ENCODE data around the gene NANOGP8.

The NANOGP8 gene

DNA sequence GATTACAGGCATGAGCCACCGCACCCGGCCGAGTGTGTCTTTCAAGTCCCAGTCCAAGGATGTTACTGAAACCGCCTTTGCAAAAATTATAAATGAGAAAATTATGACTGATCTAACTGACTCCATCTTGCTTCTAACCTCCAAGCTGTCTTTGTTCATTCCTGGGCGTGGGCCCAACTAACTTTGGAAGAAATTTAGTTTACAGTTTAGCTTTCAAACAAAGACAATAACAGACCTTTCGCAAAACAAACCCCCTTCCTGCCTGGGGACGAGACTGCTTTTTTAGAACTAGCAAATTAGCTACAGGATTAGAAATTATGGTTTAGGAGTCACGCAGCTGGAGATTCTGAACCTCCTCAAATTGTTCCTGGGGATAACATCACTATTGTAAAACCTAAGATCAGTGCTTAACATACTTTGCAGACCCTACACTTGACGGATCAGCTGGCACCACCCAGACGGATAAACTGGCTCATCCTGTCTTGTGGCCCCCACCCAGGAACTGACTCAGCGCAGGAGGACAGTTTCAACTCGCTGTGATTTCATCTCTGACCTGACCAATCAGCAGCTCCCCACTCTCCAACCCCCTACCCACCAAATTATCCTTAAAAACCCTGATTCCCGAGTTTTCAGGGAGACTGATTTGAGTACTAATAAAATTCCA, 23.8 kb downstream of the NANOGP8 start:
- DNase-seq (ENCODE audit: low read depth, low spot score): peak; percentile 65

DNA sequence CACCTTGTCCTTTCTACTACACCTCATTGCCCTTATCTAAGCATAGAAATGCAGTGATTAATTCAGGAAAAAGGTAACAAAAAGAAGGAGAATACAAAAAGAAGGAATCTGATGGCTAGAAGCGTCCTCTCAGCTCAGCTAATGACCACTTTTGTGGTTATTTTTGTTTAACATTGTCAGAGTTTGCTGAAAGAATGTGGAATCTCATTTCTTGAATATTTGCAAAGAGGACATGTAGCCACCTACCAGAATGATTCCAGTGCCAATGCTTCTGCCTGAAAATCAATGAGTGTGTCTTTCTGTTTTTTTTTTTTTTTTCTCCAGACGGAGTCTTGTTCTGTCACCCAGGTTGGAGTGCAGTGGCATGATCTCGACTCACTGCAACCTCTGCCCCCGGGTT, 24.5 kb downstream of the NANOGP8 start:
- no peak for DNase-seq (ENCODE audit: low read depth, low spot score)

DNA sequence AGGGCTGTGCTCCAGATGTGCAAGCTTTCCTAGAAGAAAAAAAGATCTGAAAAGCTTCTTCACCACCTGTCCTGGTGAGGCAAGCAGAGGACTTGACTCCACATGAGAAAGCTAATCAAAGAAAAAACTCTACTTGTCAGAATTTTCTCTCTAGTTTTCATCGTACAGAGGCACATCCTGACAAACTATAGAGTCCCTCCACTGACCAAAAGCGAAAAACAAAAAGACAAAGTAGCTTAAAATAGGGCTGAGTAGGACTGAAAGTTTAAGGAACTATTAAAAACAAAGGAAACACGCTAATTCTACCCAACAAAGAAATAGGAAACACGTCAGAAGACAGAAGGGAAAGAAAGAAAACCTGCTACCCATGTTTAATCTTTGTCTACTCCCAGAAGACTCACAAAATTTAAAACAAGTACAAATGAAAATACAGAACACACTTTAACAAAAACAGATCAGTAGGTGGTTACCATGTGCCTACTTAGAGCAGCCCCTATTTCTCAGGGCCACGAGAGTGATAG, 26.5 kb downstream of the NANOGP8 start:
- no peak for DNase-seq (ENCODE audit: low read depth, low spot score)

DNA sequence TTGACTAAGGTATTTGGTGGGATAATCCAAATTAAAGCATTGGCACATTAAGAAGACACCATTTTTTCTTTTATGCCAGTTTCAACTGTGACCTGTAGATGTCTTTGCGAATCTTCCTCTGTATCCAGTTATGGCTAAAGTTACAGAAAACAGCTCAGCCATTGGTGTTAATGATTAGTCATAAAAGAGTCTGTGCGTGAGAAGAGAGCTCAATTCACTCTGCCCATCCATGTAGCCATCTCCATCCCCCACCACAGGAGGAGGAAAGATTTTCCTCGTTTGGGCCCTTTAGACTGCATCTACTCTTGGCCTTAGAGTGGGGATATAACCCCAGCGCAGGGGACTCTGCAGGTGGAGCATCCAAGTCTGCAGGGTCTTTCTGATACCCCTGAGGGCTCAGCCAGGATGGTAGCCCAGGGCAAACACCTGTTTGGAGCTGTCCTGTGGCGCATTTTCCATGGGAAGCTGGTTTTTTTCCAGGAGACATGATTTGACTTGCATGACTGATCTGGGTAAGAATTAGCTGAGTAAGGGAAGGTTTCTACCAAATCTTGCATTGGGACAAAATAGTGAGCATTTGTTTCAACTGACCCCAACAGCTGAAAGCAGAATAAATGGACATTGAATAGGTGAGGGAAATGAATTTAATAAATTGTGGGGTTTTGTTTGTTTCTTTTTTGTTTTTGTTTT, 29.5 kb downstream of the NANOGP8 start:
- no peak for DNase-seq (ENCODE audit: low read depth, low spot score)

DNA sequence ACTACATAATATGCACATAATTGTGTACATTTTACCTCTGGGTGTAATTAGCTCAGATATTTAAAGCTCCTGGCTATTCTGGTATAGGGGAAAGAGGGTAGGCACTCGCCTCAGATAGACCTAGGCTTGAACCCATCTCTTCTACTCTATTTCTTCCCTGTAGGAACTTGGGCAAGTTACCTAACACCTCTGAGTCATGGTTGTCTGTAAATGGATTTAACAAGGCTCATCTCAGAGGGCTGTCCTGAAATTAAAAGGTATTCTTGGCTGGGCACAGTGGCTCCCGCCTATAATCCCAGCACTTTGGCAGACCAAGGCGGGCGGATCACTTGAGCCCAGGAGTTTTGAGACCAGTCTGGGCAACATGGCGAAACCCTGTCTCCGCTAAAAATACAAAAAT, 30.7 kb downstream of the NANOGP8 start:
- no peak for DNase-seq (ENCODE audit: low read depth, low spot score)

DNA sequence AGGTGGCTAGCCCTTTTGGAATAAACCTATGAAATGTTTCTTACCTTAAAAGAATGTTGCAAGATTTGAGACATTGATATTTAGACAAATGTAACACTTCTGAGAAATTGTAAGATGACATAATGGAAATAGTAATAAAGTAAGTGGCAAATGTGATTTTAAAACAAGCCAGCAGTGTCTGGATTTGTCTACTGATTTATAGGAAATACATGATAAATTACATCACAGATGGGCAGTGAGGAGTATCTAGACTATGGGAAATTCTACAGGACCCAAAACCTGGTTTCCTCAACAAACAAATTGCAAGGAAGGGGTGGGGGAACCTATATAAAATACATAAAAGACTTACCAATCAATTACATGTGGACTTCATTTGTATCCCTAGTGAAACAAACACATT, 37.1 kb downstream of the NANOGP8 start:
- DNase-seq (ENCODE audit: low read depth, low spot score): no peak

DNA sequence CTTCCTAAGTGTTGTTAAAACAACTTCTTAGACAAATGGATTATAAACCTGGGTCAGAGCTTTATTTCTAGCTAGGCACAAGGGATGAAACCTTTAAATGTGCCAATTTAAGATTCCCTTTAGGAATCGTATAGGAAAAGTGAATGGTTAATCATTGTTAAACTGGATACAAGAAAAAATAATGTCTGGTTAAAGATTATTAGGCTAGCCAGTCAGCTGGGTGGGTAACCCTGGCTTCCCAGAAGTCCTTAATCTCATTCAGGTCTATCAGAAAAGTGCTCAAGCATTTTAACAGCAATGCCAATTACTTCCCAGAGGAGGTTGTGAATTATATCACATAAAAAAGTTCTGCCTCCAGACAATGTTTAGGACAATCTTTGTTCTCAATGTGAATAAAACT, 37.6 kb downstream of the NANOGP8 start:
- DNase-seq (ENCODE audit: low read depth, low spot score): no peak

DNA sequence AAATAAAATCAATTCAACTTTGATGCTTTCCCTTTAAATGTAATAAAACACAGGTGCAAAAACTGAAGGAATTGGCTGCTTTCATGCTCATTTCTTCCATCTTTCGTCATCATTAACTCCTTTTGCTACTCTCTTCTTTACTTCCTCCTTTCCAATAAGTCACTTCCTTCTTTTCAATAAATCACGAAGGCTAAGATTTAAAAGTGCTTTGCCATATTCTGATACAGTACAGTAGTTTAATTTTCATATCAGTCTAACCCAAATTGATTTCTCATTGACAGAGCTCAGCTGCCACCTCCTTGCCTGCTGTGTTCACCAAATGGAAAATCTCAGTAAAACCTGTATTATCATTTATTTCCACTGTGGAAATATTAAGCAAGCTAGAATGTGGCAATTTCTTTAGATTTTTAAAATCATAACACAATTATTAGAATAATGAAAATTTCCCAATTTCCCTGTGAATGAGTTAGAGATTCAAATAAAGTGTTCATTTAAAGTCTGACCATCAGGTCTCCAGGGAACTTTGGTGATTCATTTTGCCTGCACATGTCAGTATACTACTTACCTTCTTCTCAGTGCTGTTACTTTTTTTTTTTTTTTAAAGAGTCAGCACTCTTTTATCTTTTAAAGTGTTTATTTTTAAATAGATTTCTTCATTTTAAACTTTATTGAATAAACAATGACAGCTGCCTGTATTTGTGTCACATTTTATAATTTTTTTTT, 41.6 kb downstream of the NANOGP8 start:
- DNase-seq (ENCODE audit: low read depth, low spot score): no peak

DNA sequence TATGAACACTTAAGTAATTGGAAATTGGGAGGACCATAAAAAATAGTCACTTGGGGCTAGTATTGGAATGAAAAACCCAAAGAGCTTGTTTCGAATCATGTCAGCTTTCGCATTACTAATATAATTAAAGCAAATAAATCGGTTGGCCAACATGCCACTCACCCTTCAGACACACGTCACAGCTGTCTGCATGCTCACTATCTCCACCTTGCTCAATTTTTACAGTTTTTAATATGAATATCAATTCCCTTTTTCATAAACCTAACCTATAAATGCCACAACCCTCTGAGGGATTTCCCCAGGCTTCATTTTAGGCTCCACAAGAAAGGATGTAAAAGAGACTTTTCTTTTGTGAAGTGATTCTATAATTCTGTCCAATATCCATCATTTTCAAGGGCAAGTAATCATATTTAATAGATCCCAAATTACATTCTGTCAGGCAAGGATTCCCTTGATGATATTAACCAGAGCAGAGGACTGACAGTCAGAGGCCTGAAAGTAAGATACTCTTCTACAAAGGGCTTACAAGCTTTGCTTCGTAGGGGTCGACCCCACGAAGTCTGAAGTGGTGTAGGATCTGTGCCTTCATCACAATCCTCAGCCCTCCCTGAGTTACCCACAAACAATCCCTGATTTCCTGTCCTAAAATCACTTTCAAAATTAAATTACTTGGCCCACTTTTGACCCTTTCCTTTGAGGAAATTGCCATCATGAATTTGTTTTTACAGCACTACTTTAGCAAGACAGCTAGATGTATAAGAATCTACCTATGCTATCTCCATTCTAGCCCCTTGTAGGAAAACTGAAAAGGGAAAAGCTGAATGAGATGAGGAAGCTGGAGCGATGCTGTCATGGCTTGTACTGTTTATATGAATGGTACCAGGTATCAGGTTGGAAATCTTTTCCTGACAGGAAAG, 44.5 kb downstream of the NANOGP8 start:
- DNase-seq (ENCODE audit: low read depth, low spot score): no peak

DNA sequence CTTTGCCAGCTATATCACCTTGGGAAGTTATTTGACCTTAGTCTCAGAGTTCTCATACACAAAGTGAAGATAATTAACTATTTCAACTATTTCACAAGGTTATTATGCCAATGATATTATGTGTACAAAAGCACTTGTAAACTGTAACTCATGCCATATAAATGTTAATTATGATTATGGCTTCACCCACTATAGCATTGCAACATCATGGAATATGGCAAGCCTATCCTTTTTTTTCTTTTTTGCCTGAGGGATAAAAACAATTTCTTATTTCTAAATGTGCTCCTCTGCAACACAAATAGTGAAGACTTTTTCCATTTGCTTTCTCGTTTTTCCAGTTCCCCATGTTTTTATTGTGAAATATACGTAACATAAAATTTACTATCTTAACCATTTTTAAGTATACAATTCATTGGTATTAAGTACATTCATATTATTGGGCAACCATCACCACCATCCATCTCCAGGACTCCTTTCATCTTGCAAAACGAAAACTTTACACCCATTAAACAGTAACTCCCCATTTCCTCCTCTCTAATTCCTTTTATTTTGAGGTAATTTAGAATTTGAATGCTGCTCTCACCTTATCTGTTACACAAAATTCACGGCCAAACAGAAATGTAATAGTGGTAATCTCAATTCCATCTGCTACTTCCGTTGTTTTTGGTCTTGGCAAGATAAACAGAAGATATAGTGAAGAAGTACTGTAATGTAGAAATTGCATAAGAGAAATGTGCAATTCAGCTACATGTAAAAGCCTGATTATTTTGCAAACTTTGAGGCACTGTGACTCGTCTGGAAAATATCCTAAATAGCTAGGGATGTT, 46.3 kb downstream of the NANOGP8 start:
- no peak for DNase-seq (ENCODE audit: low read depth, low spot score)

Data from ELF-1 (cell line).